Measurements from ENCODE around the gene SMCO2.

Gene SMCO2

GRCh38 chr12:27446436-27446835, at the start of gene SMCO2:
SMCO2 (plus strand) TSS chr12:27446736; CDS start chr12:27470632, 23,896 bp downstream.
- no peak for DNase-seq (ENCODE audit: low spot score)

- no peak for DNase-seq (ENCODE audit: low spot score)
Measured at GRCh38 chr12:27398466-27398865, 48.1 kb upstream of the SMCO2 start.

- DNase-seq (ENCODE audit: low spot score) = no peak
Measured at GRCh38 chr12:27399074-27399473, 47.5 kb upstream of the SMCO2 start.

- DNase-seq (ENCODE audit: low spot score) = no peak
Measured at GRCh38 chr12:27400856-27401354, 45.6 kb upstream of the SMCO2 start.

- DNase-seq (ENCODE audit: low spot score) = no peak
Measured at GRCh38 chr12:27412047-27412446, 34.5 kb upstream of the SMCO2 start.

GRCh38 chr12:27422697-27423096, 23.8 kb upstream of the SMCO2 start:
- no peak for DNase-seq (ENCODE audit: low spot score)

- DNase-seq (ENCODE audit: low spot score) = peak; percentile 76
Measured at GRCh38 chr12:27424631-27425230, 21.8 kb upstream of the SMCO2 start.

- DNase-seq (ENCODE audit: low spot score) = no peak
Measured at GRCh38 chr12:27425306-27425705, 21.2 kb upstream of the SMCO2 start.

GRCh38 chr12:27426743-27427487, 19.6 kb upstream of the SMCO2 start:
- DNase-seq (ENCODE audit: low spot score) = no peak

GRCh38 chr12:27427824-27428223, 18.7 kb upstream of the SMCO2 start:
- DNase-seq (ENCODE audit: low spot score) = no peak

GRCh38 chr12:27428466-27428865, 18.1 kb upstream of the SMCO2 start:
- no peak for DNase-seq (ENCODE audit: low spot score)

GRCh38 chr12:27429606-27430005, 16.9 kb upstream of the SMCO2 start:
- DNase-seq (ENCODE audit: low spot score) = no peak

- no peak for DNase-seq (ENCODE audit: low spot score)
Measured at GRCh38 chr12:27431185-27431584, 15.4 kb upstream of the SMCO2 start.

GRCh38 chr12:27434673-27435565, 11.6 kb upstream of the SMCO2 start:
- DNase-seq (ENCODE audit: low spot score) = peak; percentile 76

GRCh38 chr12:27436029-27436428, 10.5 kb upstream of the SMCO2 start:
- DNase-seq (ENCODE audit: low spot score) = no peak

- DNase-seq (ENCODE audit: low spot score) = no peak
Measured at GRCh38 chr12:27436768-27437167, 9.8 kb upstream of the SMCO2 start.

GRCh38 chr12:27437839-27438238, 8.7 kb upstream of the SMCO2 start:
- DNase-seq (ENCODE audit: low spot score) = no peak

- DNase-seq (ENCODE audit: low spot score) = no peak
Measured at GRCh38 chr12:27447761-27448160, 1.2 kb downstream of the SMCO2 start.

- no peak for DNase-seq (ENCODE audit: low spot score)
Measured at GRCh38 chr12:27449026-27449425, 2.5 kb downstream of the SMCO2 start.

GRCh38 chr12:27449893-27450534, 3.5 kb downstream of the SMCO2 start:
- DNase-seq (ENCODE audit: low spot score) = no peak

GRCh38 chr12:27451036-27451825, 4.7 kb downstream of the SMCO2 start:
- no peak for DNase-seq (ENCODE audit: low spot score)
